HUES64 (cell line): ENCODE results near the gene MEX3C. TPM values are rescaled to one million over a fixed set of nuclear protein-coding genes. Genes with fewer than 3 reads are reported as not detected.

Experiments used
- H3K27ac ChIP-seq: 2 replicates; pipeline ENCODE4 v1.7.0; 2013; ENCODE audit warnings: low read depth, low read length, inconsistent platforms
- H3K27me3 ChIP-seq: 2 replicates; pipeline ENCODE4 v1.6.1; 2013; ENCODE audit warnings: mild to moderate bottlenecking, low read length; ENCODE audit not compliant: insufficient read depth
- H3K36me3 ChIP-seq: 2 replicates; pipeline ENCODE4 v1.6.1; 2013; ENCODE audit warnings: mild to moderate bottlenecking, low read length; ENCODE audit not compliant: insufficient read depth
- H3K4me1 ChIP-seq: 2 replicates; pipeline ENCODE4 v1.6.1; 2013; ENCODE audit warnings: mild to moderate bottlenecking, low read length, moderate library complexity; ENCODE audit not compliant: insufficient read depth
- H3K4me3 ChIP-seq: 2 replicates; pipeline ENCODE4 v1.5.1; 2013; ENCODE audit warnings: mild to moderate bottlenecking, low read length, moderate library complexity
- H3K9ac ChIP-seq: 2 replicates; pipeline ENCODE4 v1.6.1; 2013; ENCODE audit warnings: mild to moderate bottlenecking, low read depth, low read length
- H3K9me3 ChIP-seq: 2 replicates; pipeline ENCODE4 v1.6.1; 2013; ENCODE audit warnings: low read depth, low read length; ENCODE audit not compliant: insufficient read depth
- WGBS: fragments of 150-250, 120-280 bp; methylation state at CpG from one replicate; pipeline ENCODE4 v1.1.7; 2013; ENCODE audit warnings: missing lambda C conversion rate; 5-methylcytosine and 5-hydroxymethylcytosine counted together
- polyA plus RNA-seq, 2 experiments: library from polyadenylated mRNA; stranded (reverse); fragments of 50-300 nt; gene quantifications; one replicate each; pipeline ENCODE4 v1.2.3, GENCODE V29; 2013

The MEX3C gene
- polyA plus RNA-seq (2013, experiment 1 of 2) = 54.1 TPM
- polyA plus RNA-seq (2013, experiment 2 of 2) = 60.9 TPM

GRCh38 chr18:51197661-51198424 is at the start of gene MEX3C:
TSS of gene MEX3C (minus strand) at chr18:51197681. CDS start at chr18:51197320, 361 bp downstream.
- Histone ChIP-seq H3K36me3 (peaks cover 6% of the 10 kb centered on the region; the same call in 1 of the 2 replicates), H3K9me3 (no peaks in the 10 kb centered on the region), H3K27ac (peak within 1 kb of the TSS; percentile 99), H3K27me3 (no peaks in the 10 kb centered on the region), H3K4me3 (peak within 1 kb of the TSS; percentile 91), H3K9ac (peak within 1 kb of the TSS; percentile 95), H3K4me1 (peaks cover 21% of the 10 kb centered on the region)
- under 1% methylated on average over 49 of the region's 51 CpGs for WGBS

GRCh38 chr18:51241226-51241625 is 43.7 kb upstream of the MEX3C start:
- Histone ChIP-seq H3K9ac (no peak overlapping the region), H3K27ac (no peak overlapping the region), H3K36me3 (no peaks in the 10 kb centered on the region), H3K9me3 (no peaks in the 10 kb centered on the region), H3K4me1 (peaks cover 6% of the 10 kb centered on the region; the same call in 1 of the 2 replicates), H3K27me3 (no peaks in the 10 kb centered on the region), H3K4me3 (no peak overlapping the region)
- WGBS = 72% methylated on average over 3 of the region's 3 CpGs

DNA sequence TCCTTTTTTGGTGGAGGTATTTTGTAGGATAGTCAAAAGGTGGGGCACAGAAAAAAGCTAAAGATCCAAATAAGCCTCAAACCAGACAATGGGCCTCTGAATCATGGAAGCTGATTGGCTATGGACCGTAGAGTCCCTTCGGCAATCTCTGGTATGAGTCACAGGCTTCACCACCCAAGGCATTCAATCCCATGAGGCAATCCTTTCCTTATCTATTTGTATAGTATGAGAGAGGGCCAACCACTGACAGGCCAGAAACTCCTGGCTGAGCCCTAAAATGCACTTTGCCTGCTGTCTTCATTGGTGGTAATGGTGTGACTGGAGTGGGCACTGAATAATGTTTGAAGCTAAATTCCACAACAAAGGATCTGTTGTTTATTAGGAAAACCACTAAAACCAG is 38.7 kb upstream of the MEX3C start:
- Histone ChIP-seq H3K4me1 (peaks cover 26% of the 10 kb centered on the region), H3K36me3 (no peaks in the 10 kb centered on the region), H3K27ac (no peak overlapping the region; the same call in 1 of the 2 replicates), H3K9me3 (no peaks in the 10 kb centered on the region), H3K9ac (no peak overlapping the region), H3K27me3 (no peaks in the 10 kb centered on the region), H3K4me3 (no peak overlapping the region)
- WGBS = 53% methylated on average over 2 of the region's 2 CpGs

DNA sequence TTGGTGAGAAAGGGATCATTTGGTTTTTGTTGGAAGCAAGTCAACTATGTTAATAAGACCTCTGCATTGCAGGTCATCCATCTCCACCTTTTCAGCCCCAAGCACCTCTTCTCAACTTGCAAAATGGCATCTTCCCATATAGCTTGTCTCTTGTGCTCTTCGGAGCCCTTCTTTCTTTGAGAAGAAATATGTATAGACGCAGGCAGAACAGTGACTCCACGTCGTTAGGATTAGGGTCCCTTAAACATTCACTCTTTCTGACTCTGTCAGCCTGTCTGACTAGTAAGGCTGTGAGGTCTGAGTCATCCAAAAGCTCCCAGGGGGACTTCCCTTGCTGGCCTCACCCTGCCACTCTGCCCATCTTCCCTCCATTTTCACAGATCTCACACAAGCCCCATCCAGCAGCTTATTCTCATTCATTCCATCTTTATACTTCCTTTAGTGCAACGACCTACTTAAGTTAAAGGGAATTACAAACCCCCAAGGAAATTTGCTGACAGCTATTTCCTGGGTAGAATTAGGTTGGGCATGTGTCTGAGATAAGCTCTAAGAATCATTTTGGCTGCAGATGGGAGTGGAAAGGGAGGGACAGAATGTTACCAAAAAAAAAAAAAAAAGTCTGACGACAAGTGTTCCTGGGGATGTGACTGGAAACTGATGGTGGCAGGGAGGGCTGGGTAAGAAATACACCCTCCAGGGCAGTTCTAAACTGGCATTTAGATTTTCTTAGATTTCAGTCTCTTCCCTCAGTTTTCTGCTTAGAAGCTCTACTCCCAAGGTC is 37.7 kb upstream of the MEX3C start:
- no peaks in the 10 kb centered on the region for H3K9me3 ChIP-seq
- H3K36me3 ChIP-seq = no peaks in the 10 kb centered on the region
- H3K27ac ChIP-seq = no peak overlapping the region
- no peak overlapping the region for H3K9ac ChIP-seq
- WGBS = 43% methylated on average over 6 of the region's 6 CpGs
- H3K4me3 ChIP-seq = no peak overlapping the region
- H3K4me1 ChIP-seq = peaks cover 26% of the 10 kb centered on the region
- no peaks in the 10 kb centered on the region for H3K27me3 ChIP-seq

GRCh38 chr18:51234117-51235008 is 36.9 kb upstream of the MEX3C start:
- Histone ChIP-seq H3K27me3 (no peaks in the 10 kb centered on the region), H3K9ac (no peak overlapping the region), H3K27ac (no peak overlapping the region), H3K4me3 (no peak overlapping the region), H3K9me3 (no peaks in the 10 kb centered on the region), H3K4me1 (peaks cover 26% of the 10 kb centered on the region), H3K36me3 (no peaks in the 10 kb centered on the region)
- 82% methylated on average over 11 of the region's 11 CpGs for WGBS

GRCh38 chr18:51229328-51229727 is 31.8 kb upstream of the MEX3C start:
- no peaks in the 10 kb centered on the region for H3K36me3 ChIP-seq
- H3K9ac ChIP-seq = no peak overlapping the region
- no peaks in the 10 kb centered on the region for H3K27me3 ChIP-seq
- no peak overlapping the region for H3K4me3 ChIP-seq
- H3K9me3 ChIP-seq = no peaks in the 10 kb centered on the region
- WGBS = 93% methylated on average over 4 of the region's 4 CpGs
- H3K4me1 ChIP-seq = peaks cover 1% of the 10 kb centered on the region; the same call in 1 of the 2 replicates
- no peak overlapping the region for H3K27ac ChIP-seq

GRCh38 chr18:51227660-51228059 is 30.2 kb upstream of the MEX3C start:
- Histone ChIP-seq H3K4me3 (no peak overlapping the region), H3K27ac (no peak overlapping the region), H3K36me3 (no peaks in the 10 kb centered on the region), H3K9ac (no peak overlapping the region), H3K4me1 (no peaks in the 10 kb centered on the region), H3K9me3 (no peaks in the 10 kb centered on the region), H3K27me3 (no peaks in the 10 kb centered on the region)
- WGBS = 81% methylated on average over 1 of the region's 1 CpG

DNA sequence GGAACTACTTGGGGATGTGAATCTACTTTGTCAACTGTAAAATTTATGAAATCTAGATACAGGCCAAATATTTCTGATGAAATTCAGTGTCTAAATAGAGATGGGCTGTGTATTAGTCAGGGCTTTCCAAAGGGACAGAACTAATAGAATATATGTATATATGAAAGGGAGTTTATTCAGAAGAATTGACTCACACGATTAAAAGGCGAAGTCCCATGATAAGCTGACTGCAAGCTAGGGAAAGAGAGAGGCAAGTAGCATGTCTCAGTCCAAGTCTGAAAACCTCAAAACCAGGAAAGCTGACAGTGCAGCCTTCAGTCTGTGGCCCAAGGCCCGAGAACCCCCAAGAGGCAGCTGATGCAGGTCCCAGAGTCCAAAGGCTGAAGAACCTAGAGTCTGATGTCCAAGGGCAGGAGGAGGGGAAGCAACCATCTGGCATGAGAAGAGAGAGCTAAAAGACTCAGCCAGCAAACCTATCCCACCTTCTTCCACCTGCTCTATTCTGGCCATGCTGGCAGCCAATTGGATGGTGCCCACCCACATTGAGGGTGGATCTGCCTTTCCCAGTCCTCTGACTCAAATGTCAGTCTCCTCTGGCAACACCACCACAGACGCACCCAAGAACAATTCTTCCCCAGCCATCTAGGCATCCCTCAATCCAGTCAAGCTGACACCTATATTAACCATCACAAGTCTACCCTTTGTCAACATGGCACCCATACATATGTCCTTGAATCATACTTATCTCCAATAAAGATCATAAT is 29.3 kb upstream of the MEX3C start:
- no peaks in the 10 kb centered on the region for H3K36me3 ChIP-seq
- H3K4me1 ChIP-seq = no peaks in the 10 kb centered on the region
- H3K9ac ChIP-seq = no peak overlapping the region
- 98% methylated on average over 4 of the region's 4 CpGs for WGBS
- H3K27ac ChIP-seq = no peak overlapping the region
- no peak overlapping the region for H3K4me3 ChIP-seq
- H3K27me3 ChIP-seq = no peaks in the 10 kb centered on the region
- H3K9me3 ChIP-seq = no peaks in the 10 kb centered on the region

- H3K9ac ChIP-seq = no peak overlapping the region
- no peaks in the 10 kb centered on the region for H3K4me1 ChIP-seq
- WGBS = 93% methylated on average over 4 of the region's 4 CpGs
- no peak overlapping the region for H3K27ac ChIP-seq
- no peaks in the 10 kb centered on the region for H3K27me3 ChIP-seq
- H3K36me3 ChIP-seq = no peaks in the 10 kb centered on the region
- no peaks in the 10 kb centered on the region for H3K9me3 ChIP-seq
- no peak overlapping the region for H3K4me3 ChIP-seq
These were observed 28.6 kb upstream of the MEX3C start for GRCh38 chr18:51226068-51226467.

- WGBS = 76% methylated on average over 1 of the region's 2 CpGs
- Histone ChIP-seq H3K4me3 (no peak overlapping the region), H3K9ac (no peak overlapping the region), H3K27ac (no peak overlapping the region), H3K36me3 (no peaks in the 10 kb centered on the region), H3K9me3 (no peaks in the 10 kb centered on the region), H3K27me3 (no peaks in the 10 kb centered on the region), H3K4me1 (peaks cover 9% of the 10 kb centered on the region; the same call in 1 of the 2 replicates)
These were observed 15.1 kb upstream of the MEX3C start for GRCh38 chr18:51212606-51213005.
